Hepatocyte (in vitro differentiated cells): Measurements from ENCODE around the gene RIMBP2. TPM values are rescaled to one million over a fixed set of nuclear protein-coding genes. Genes with fewer than 3 reads are reported as not detected.

Source experiments
- DNase-seq: peaks from one replicate; pipeline ENCODE4 v3.0.0-alpha.2; 2016; ENCODE audit warnings: low spot score
- H2AFZ ChIP-seq: fragments of 200-600 bp; sonication (generic); 2 replicates; pipeline ENCODE4 v1.6.0; 2016; ENCODE audit warnings: antibody characterized with exemption, mild to moderate bottlenecking
- H3K27ac ChIP-seq: fragments of 200-600 bp; sonication (generic); 2 replicates; pipeline ENCODE4 v1.5.1; 2016; ENCODE audit warnings: mild to moderate bottlenecking
- H3K27me3 ChIP-seq: fragments of 200-600 bp; sonication (generic); 2 replicates; pipeline ENCODE4 v1.6.1; 2016
- H3K36me3 ChIP-seq: fragments of 200-600 bp; sonication (generic); replicated peaks from 2 replicates; pipeline ENCODE4 v1.5.1; 2016; ENCODE audit warnings: low read depth; ENCODE audit not compliant: insufficient read depth
- H3K4me1 ChIP-seq: fragments of 200-600 bp; sonication (generic); 2 replicates; pipeline ENCODE4 v1.5.1; 2016; ENCODE audit warnings: mild to moderate bottlenecking, moderate library complexity; ENCODE audit not compliant: insufficient read depth
- H3K4me2 ChIP-seq: fragments of 200-600 bp; sonication (generic); 2 replicates; pipeline ENCODE4 v1.6.0; 2016
- H3K4me3 ChIP-seq: fragments of 200-600 bp; sonication (generic); 2 replicates; pipeline ENCODE4 v1.5.1; 2016; ENCODE audit warnings: mild to moderate bottlenecking
- H3K79me2 ChIP-seq: fragments of 200-600 bp; sonication (generic); 2 replicates; pipeline ENCODE4 v1.6.0; 2017; ENCODE audit warnings: mild to moderate bottlenecking
- H3K9me2 ChIP-seq: fragments of 200-600 bp; sonication (generic); replicated peaks from 2 replicates; pipeline ENCODE4 v1.6.0; 2017; ENCODE audit warnings: mild to moderate bottlenecking; ENCODE audit not compliant: insufficient read depth
- H3K9me3 ChIP-seq: fragments of 200-600 bp; sonication (generic); 2 replicates; pipeline ENCODE4 v1.5.1; 2016; ENCODE audit warnings: low read depth, mild to moderate bottlenecking
- H4K20me1 ChIP-seq: fragments of 200-600 bp; sonication (generic); 2 replicates; pipeline ENCODE4 v1.6.0; 2016; ENCODE audit warnings: mild to moderate bottlenecking; ENCODE audit not compliant: insufficient read depth, poor library complexity, severe bottlenecking
- CTCF ChIP-seq: fragments of 200-600 bp; sonication (generic); IDR thresholded peaks from 2 replicates; pipeline ENCODE4 v1.5.1; 2016; ENCODE audit warnings: antibody characterized with exemption, mild to moderate bottlenecking; ENCODE audit not compliant: poor library complexity
- EZH2 ChIP-seq: fragments of 200-600 bp; sonication (generic); IDR thresholded peaks from 2 replicates; pipeline ENCODE4 v1.6.1; 2016; ENCODE audit warnings: antibody characterized with exemption, mild to moderate bottlenecking, borderline replicate concordance
- EZH2phosphoT487 ChIP-seq: fragments of 200-600 bp; sonication (generic); IDR thresholded peaks from one replicate; pipeline ENCODE4 v1.6.1; 2018; ENCODE audit warnings: antibody characterized with exemption, mild to moderate bottlenecking, low read depth, moderate library complexity; ENCODE audit not compliant: unreplicated experiment, severe bottlenecking
- WGBS: methylation state at CpG from one replicate; pipeline ENCODE4 v1.1.6; 2016; ENCODE audit warnings: low lambda C conversion rate; ENCODE audit errors: missing lambda C conversion rate; 5-methylcytosine and 5-hydroxymethylcytosine counted together
- polyA plus RNA-seq: library from polyadenylated mRNA; unstranded; fragments of >200 nt; fragmentation: Nextera tagmentation; extraction: Ambion mirVana; gene quantifications from 2 replicates; pipeline ENCODE4 v1.2.1, GENCODE V29; 2016
- total RNA-seq: library from RNA; depleted of rRNA; stranded (reverse); fragments of >200 nt; gene quantifications from 2 replicates; pipeline ENCODE4 v1.2.3, GENCODE V29; 2014

RIMBP2 gene
- total and polyA plus RNA-seq, 2 experiments from 2014 or later = 2.5 to 4.4 TPM

GRCh38 chr12:130434560-130434959, 281.5 kb downstream of the RIMBP2 start:
- H3K4me3 ChIP-seq = no peak overlapping the region
- TF ChIP-seq CTCF (no peak), EZH2phosphoT487 (no peak)
- 96% methylated on average over 22 of the region's 22 CpGs for WGBS

DNA sequence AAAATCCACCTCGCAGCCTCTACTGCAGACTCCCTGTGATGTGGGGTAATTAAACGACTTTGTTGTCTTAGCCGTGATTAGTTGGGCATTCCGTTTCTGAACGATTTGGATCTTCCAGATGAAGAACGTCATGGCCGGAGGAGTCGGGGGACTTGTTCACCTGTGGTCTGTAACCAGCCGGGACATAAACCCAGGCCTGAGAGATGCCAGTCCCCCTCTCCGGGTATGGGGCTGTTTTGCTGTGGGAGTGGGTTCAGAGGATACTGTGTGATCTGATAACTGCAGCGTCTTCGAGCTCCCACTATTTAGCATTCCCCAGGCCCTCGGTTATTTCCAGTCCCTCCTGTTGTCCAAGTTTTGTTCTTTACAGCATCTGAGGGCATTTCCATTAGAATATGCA, 282.3 kb downstream of the RIMBP2 start:
- WGBS = 97% methylated on average over 13 of the region's 13 CpGs
- no peak for TF ChIP-seq CTCF
- no peak for TF ChIP-seq EZH2
- no peak for TF ChIP-seq EZH2phosphoT487
- H3K27me3 ChIP-seq = no peaks in the 10 kb centered on the region

More at GRCh38 chr12:130434560-130434959, 281.5 kb downstream of the RIMBP2 start:
- Histone ChIP-seq H4K20me1 (no peaks in the 10 kb centered on the region), H3K27me3 (no peaks in the 10 kb centered on the region), H3K9me3 (no peaks in the 10 kb centered on the region), H3K27ac (no peak overlapping the region), H2AFZ (no peak overlapping the region), H3K36me3 (no peaks in the 10 kb centered on the region), H3K9me2 (no peaks in the 10 kb centered on the region), H3K79me2 (no peaks in the 10 kb centered on the region), H3K4me1 (no peaks in the 10 kb centered on the region), H3K4me2 (no peak overlapping the region)
- DNase-seq = no peak

GRCh38 chr12:130433411-130433810, 282.7 kb downstream of the RIMBP2 start:
- WGBS = 86% methylated on average over 6 of the region's 6 CpGs
- no peaks in the 10 kb centered on the region for H3K36me3 ChIP-seq

More for the DNA sequence above, 282.3 kb downstream of the RIMBP2 start:
- Histone ChIP-seq H3K9me2 (no peaks in the 10 kb centered on the region), H3K36me3 (no peaks in the 10 kb centered on the region), H3K9me3 (no peaks in the 10 kb centered on the region), H3K4me1 (no peaks in the 10 kb centered on the region), H3K27ac (no peak overlapping the region), H4K20me1 (no peaks in the 10 kb centered on the region), H3K4me2 (no peak overlapping the region), H2AFZ (no peak overlapping the region), H3K79me2 (no peaks in the 10 kb centered on the region), H3K4me3 (no peak overlapping the region)
- no peak for DNase-seq

More at GRCh38 chr12:130433411-130433810, 282.7 kb downstream of the RIMBP2 start:
- no peak overlapping the region for H2AFZ ChIP-seq
- no peak for DNase-seq
- H3K27ac ChIP-seq = no peak overlapping the region
- no peaks in the 10 kb centered on the region for H3K9me2 ChIP-seq
- no peak overlapping the region for H3K4me2 ChIP-seq
- H3K9me3 ChIP-seq = no peaks in the 10 kb centered on the region
- H3K79me2 ChIP-seq = no peaks in the 10 kb centered on the region
- H4K20me1 ChIP-seq = no peaks in the 10 kb centered on the region
- H3K4me3 ChIP-seq = no peak overlapping the region
- TF ChIP-seq EZH2phosphoT487 = no peak
- no peak for TF ChIP-seq EZH2
- TF ChIP-seq CTCF = no peak
- no peaks in the 10 kb centered on the region for H3K27me3 ChIP-seq
- no peaks in the 10 kb centered on the region for H3K4me1 ChIP-seq
